ENCODE measurements around the gene FAF2.

DNA sequence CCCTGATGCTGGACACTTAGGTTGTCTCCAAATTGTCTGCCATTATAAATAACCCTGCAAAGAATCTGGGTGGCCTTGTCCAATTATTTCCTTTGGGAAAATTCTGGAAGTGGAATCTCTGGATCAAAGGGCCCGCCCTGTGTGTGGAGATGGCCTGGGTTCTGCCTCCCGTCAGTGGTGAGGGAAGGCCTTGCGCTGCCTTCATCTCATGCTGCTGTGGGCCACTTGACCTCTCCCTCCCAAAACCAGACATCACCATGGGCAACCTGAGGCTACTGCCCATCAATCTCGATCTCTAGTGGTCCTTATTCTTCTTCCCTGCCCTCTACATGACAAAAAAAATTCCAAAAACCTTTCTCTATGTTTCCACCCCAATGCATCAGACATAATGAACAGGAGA, 38.4 kb upstream of the FAF2 start:
- TF ChIP-seq NR2C2 (CRISPR knock-in tag; IDR thresholded peaks at IDR 0.05) (no peak), ELF4 (CRISPR knock-in tag; IDR thresholded peaks at IDR 0.05; ENCODE audit: low read depth) (no peak), ZBTB21 (CRISPR knock-in tag; IDR thresholded peaks at IDR 0.05; ENCODE audit: borderline replicate concordance) (no peak), SP1 (CRISPR knock-in tag; conservative IDR thresholded peaks at IDR 0.05) (no peak), ZNF416 (CRISPR knock-in tag; IDR thresholded peaks at IDR 0.05) (no peak), ATF1 (CRISPR knock-in tag; IDR thresholded peaks at IDR 0.05) (no peak)
- TF ChIP-seq, protein P1, sequence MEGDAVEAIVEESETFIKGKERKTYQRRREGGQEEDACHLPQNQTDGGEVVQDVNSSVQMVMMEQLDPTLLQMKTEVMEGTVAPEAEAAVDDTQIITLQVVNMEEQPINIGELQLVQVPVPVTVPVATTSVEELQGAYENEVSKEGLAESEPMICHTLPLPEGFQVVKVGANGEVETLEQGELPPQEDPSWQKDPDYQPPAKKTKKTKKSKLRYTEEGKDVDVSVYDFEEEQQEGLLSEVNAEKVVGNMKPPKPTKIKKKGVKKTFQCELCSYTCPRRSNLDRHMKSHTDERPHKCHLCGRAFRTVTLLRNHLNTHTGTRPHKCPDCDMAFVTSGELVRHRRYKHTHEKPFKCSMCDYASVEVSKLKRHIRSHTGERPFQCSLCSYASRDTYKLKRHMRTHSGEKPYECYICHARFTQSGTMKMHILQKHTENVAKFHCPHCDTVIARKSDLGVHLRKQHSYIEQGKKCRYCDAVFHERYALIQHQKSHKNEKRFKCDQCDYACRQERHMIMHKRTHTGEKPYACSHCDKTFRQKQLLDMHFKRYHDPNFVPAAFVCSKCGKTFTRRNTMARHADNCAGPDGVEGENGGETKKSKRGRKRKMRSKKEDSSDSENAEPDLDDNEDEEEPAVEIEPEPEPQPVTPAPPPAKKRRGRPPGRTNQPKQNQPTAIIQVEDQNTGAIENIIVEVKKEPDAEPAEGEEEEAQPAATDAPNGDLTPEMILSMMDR (IDR thresholded peaks at IDR 0.05): no peak
- TF ChIP-seq, protein P2, sequence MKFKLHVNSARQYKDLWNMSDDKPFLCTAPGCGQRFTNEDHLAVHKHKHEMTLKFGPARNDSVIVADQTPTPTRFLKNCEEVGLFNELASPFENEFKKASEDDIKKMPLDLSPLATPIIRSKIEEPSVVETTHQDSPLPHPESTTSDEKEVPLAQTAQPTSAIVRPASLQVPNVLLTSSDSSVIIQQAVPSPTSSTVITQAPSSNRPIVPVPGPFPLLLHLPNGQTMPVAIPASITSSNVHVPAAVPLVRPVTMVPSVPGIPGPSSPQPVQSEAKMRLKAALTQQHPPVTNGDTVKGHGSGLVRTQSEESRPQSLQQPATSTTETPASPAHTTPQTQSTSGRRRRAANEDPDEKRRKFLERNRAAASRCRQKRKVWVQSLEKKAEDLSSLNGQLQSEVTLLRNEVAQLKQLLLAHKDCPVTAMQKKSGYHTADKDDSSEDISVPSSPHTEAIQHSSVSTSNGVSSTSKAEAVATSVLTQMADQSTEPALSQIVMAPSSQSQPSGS (CRISPR knock-in tag; IDR thresholded peaks at IDR 0.05; ENCODE audit: borderline replicate concordance, low read depth): no peak
